HepG2 (cell line): ENCODE results near the gene NFIC. TPM values are rescaled to one million over a fixed set of nuclear protein-coding genes. Genes with fewer than 3 reads are reported as not detected.

Experiments
- BRCA1 ChIP-seq: sonication (generic); formaldehyde crosslinking; IDR thresholded peaks from 2 replicates; pipeline ENCODE4 v1.4.0; 2020; ENCODE audit warnings: missing genetic modification reagents
- ELF3 ChIP-seq: IDR thresholded peaks from 2 replicates; pipeline ENCODE4 v1.6.1; 2016; ENCODE audit warnings: missing genetic modification reagents, missing compliant biosample characterization
- ERF ChIP-seq: IDR thresholded peaks from 2 replicates; pipeline ENCODE4 v1.6.1; 2018; ENCODE audit warnings: missing biosample characterization, missing genetic modification reagents
- HDAC2 ChIP-seq: sonication (generic); formaldehyde crosslinking; IDR thresholded peaks from 2 replicates; pipeline ENCODE4 v1.4.0; 2020; ENCODE audit warnings: missing genetic modification reagents
- HES4 ChIP-seq: sonication (generic); formaldehyde crosslinking; IDR thresholded peaks from 2 replicates; pipeline ENCODE4 v1.9.0; 2021; ENCODE audit warnings: mild to moderate bottlenecking, missing genetic modification reagents, borderline replicate concordance
- KLF11 ChIP-seq: IDR thresholded peaks from 2 replicates; pipeline ENCODE4 v1.6.1; 2016; ENCODE audit warnings: missing compliant biosample characterization
- KLF12 ChIP-seq: sonication (generic); formaldehyde crosslinking; IDR thresholded peaks from 2 replicates; pipeline ENCODE4 v1.4.0; 2020; ENCODE audit warnings: missing genetic modification reagents, borderline replicate concordance
- KLF15 ChIP-seq: sonication (generic); formaldehyde crosslinking; IDR thresholded peaks from 2 replicates; pipeline ENCODE4 v1.8.1; 2023; ENCODE audit warnings: borderline replicate concordance, mild to moderate bottlenecking, inconsistent platforms, missing genetic modification reagents, mixed read lengths
- NR2F6 ChIP-seq, 2 experiments: IDR thresholded peaks; 2 replicates each; pipeline ENCODE4 v1.6.1; 2016; ENCODE audit warnings: antibody characterized with exemption in 1 of 2, mild to moderate bottlenecking in 1 of 2
- SNAPC2 ChIP-seq: sonication (generic); formaldehyde crosslinking; IDR thresholded peaks from 2 replicates; pipeline ENCODE4 v1.8.1; 2022; ENCODE audit warnings: mild to moderate bottlenecking, missing genetic modification reagents
- TCF7L2 ChIP-seq: IDR thresholded peaks from 2 replicates; pipeline ENCODE4 v1.6.1; 2011; ENCODE audit warnings: mild to moderate bottlenecking, low read depth, low read length, moderate library complexity
- ZNF3 ChIP-seq: IDR thresholded peaks from 2 replicates; pipeline ENCODE4 v1.7.0; 2017; ENCODE audit warnings: inconsistent platforms
- ZNF331 ChIP-seq: sonication (generic); formaldehyde crosslinking; IDR thresholded peaks from 2 replicates; pipeline ENCODE4 v1.4.0; 2020; ENCODE audit warnings: missing genetic modification reagents
- ZNF451 ChIP-seq: sonication (generic); formaldehyde crosslinking; IDR thresholded peaks from 2 replicates; pipeline ENCODE4 v1.5.0; 2020; ENCODE audit warnings: mild to moderate bottlenecking, missing genetic modification reagents
- ZNF607 ChIP-seq: sonication (generic); formaldehyde crosslinking; IDR thresholded peaks from 2 replicates; pipeline ENCODE4 v1.5.1; 2020; ENCODE audit warnings: missing genetic modification reagents, mild to moderate bottlenecking, borderline replicate concordance
- polyA plus RNA-seq, 8 experiments: library from polyadenylated mRNA; depleted of rRNA in 3 of 8; stranded (reverse) in 7 of 8; unstranded in 1 of 8; fragments of >200 nt; fragmentation: Illumina TruSeq in 4 of 8; extraction: Trizol in 4 of 8; gene quantifications; 2 replicates each; pipeline versions ENCODE4 v1.2.1 to v1.2.3, GENCODE V29; 2011 to 2016; ENCODE audit warnings: low read depth in 4 of 8, missing spikeins in 1 of 8, mixed read lengths in 1 of 8; ENCODE audit not compliant: insufficient read depth in 1 of 8
- total RNA-seq, 5 experiments: library from RNA; depleted of rRNA; stranded (reverse); fragments of >200 nt; fragmentation: Illumina TruSeq; extraction: Trizol; gene quantifications; 2 replicates each; pipeline ENCODE4 v1.2.3, GENCODE V29; 2016; ENCODE audit warnings: low read depth in 1 of 5
- TF ChIP-seq, protein P1 (sequence below): IDR thresholded peaks from 2 replicates; pipeline ENCODE4 v1.6.1; 2018; ENCODE audit warnings: missing genetic modification reagents
- TF ChIP-seq, protein P2 (sequence below): fragments of 450-650 bp; IDR thresholded peaks from 2 replicates; pipeline ENCODE4 v1.6.1; 2017
- TF ChIP-seq, protein P3 (sequence below): sonication (generic); formaldehyde crosslinking; conservative IDR thresholded peaks from 2 replicates; pipeline ENCODE4 v1.5.0; 2020; ENCODE audit warnings: missing genetic modification reagents
- TF ChIP-seq, protein P4 (sequence below): sonication (generic); formaldehyde crosslinking; IDR thresholded peaks from 2 replicates; pipeline ENCODE4 v1.5.0; 2020; ENCODE audit warnings: mild to moderate bottlenecking, missing genetic modification reagents

NFIC gene
- total and polyA plus RNA-seq, 2 of the 13 experiments (the other 11 are each of a cell fraction or from before 2014, with no cell fraction given) = 1.3 to 2.5 TPM

DNA sequence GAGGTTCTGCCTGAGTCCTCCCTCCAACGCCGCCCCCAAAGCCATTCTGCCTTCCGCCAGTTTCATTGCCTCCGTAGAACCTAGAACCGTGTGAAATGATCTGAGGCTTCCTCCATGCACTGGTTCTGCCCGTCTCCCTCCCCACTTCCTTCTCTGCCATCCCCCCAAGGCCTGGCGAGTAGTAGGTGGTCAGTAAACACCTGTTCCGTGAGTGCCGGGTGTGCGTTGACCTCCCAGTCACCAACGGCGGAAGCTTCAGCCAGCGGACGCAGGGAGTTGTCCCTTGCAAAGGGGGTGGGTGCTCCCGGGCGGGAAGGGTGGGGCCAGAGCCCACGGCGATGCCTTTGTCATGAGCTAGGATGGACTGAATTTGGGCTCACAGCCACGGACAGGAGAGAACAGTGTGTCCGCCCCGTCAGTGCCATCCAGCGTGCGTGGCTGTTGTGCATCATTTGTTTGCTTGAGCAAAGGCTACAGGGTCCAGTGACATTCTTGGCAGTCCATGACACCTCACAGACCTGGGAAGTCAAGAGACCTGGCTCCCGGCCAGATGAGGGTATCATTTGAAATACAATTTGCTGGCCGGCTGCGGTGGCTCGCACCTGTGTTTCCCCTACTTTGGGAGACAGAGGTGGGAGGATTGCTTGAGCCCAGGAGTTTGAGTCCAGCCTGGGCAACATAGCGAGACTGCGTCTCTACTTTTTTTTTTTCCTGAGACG lies 43.1 kb downstream of the NFIC start (continued):
- TF ChIP-seq KLF15 (CRISPR knock-in tag) (no peak), BRCA1 (no peak), HES4 (no peak), SNAPC2 (no peak), NR2F6 (IDR thresholded peaks at IDR 0.05) (0 out of 2 replicates have a peak, but pooled peaks have one; percentile 48), NR2F6 (CRISPR knock-in tag; IDR thresholded peaks at IDR 0.05) (peak; percentile 77), KLF12 (CRISPR knock-in tag) (0 out of 2 replicates have a peak, but pooled peaks have one; percentile 47), ZNF607 (peak; percentile 41; the same call in 1 of the 2 replicates), ERF (CRISPR knock-in tag) (peak; percentile 79), ZNF451 (CRISPR knock-in tag) (0 out of 2 replicates have a peak, but pooled peaks have one; percentile 26), ZNF331 (CRISPR knock-in tag) (peak; percentile 41; the same call in 1 of the 2 replicates), ELF3 (peak; percentile 44; the same call in 1 of the 2 replicates), HDAC2 (peak; percentile 92), KLF11 (CRISPR knock-in tag) (no peak), TCF7L2 (no peak), ZNF3 (CRISPR knock-in tag) (peak; percentile 42; the same call in 1 of the 2 replicates)
- TF ChIP-seq, protein P1, sequence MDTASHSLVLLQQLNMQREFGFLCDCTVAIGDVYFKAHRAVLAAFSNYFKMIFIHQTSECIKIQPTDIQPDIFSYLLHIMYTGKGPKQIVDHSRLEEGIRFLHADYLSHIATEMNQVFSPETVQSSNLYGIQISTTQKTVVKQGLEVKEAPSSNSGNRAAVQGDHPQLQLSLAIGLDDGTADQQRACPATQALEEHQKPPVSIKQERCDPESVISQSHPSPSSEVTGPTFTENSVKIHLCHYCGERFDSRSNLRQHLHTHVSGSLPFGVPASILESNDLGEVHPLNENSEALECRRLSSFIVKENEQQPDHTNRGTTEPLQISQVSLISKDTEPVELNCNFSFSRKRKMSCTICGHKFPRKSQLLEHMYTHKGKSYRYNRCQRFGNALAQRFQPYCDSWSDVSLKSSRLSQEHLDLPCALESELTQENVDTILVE (CRISPR knock-in tag) = peak; percentile 53; the same call in 1 of the 2 replicates
- TF ChIP-seq, protein P2, sequence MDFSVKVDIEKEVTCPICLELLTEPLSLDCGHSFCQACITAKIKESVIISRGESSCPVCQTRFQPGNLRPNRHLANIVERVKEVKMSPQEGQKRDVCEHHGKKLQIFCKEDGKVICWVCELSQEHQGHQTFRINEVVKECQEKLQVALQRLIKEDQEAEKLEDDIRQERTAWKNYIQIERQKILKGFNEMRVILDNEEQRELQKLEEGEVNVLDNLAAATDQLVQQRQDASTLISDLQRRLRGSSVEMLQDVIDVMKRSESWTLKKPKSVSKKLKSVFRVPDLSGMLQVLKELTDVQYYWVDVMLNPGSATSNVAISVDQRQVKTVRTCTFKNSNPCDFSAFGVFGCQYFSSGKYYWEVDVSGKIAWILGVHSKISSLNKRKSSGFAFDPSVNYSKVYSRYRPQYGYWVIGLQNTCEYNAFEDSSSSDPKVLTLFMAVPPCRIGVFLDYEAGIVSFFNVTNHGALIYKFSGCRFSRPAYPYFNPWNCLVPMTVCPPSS = no peak
- TF ChIP-seq, protein P3, sequence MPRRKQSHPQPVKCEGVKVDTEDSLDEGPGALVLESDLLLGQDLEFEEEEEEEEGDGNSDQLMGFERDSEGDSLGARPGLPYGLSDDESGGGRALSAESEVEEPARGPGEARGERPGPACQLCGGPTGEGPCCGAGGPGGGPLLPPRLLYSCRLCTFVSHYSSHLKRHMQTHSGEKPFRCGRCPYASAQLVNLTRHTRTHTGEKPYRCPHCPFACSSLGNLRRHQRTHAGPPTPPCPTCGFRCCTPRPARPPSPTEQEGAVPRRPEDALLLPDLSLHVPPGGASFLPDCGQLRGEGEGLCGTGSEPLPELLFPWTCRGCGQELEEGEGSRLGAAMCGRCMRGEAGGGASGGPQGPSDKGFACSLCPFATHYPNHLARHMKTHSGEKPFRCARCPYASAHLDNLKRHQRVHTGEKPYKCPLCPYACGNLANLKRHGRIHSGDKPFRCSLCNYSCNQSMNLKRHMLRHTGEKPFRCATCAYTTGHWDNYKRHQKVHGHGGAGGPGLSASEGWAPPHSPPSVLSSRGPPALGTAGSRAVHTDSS (CRISPR knock-in tag) = no peak
- TF ChIP-seq, protein P4, sequence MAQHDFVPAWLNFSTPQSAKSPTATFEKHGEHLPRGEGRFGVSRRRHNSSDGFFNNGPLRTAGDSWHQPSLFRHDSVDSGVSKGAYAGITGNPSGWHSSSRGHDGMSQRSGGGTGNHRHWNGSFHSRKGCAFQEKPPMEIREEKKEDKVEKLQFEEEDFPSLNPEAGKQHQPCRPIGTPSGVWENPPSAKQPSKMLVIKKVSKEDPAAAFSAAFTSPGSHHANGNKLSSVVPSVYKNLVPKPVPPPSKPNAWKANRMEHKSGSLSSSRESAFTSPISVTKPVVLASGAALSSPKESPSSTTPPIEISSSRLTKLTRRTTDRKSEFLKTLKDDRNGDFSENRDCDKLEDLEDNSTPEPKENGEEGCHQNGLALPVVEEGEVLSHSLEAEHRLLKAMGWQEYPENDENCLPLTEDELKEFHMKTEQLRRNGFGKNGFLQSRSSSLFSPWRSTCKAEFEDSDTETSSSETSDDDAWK = no peak
